H9 (cell line): ENCODE results near the gene ATP1A3. TPM values are rescaled to one million over a fixed set of nuclear protein-coding genes. Genes with fewer than 3 reads are reported as not detected.

Experiments
- DNase-seq: peaks from one replicate; pipeline ENCODE4 v3.0.0-alpha.2; 2017
- H2AFZ ChIP-seq: one replicate; pipeline ENCODE4 v1.6.1; 2013; ENCODE audit warnings: mild to moderate bottlenecking, low read length, control low read depth, moderate library complexity
- H2AK5ac ChIP-seq: 2 replicates; pipeline ENCODE4 v1.6.1; 2013; ENCODE audit warnings: low read length, control low read depth, mixed read lengths; ENCODE audit not compliant: insufficient read length
- H2BK120ac ChIP-seq: one replicate; pipeline ENCODE4 v1.6.1; 2013; ENCODE audit warnings: low read depth, mild to moderate bottlenecking, low read length, control low read depth, inconsistent platforms; ENCODE audit not compliant: poor library complexity, severe bottlenecking
- H2BK12ac ChIP-seq: 2 replicates; pipeline ENCODE4 v1.6.1; 2013; ENCODE audit warnings: low read length, control low read depth, mixed read lengths, low read depth; ENCODE audit not compliant: insufficient read length
- H2BK15ac ChIP-seq: 2 replicates; pipeline ENCODE4 v1.6.1; 2013; ENCODE audit warnings: low read depth, low read length, control low read depth
- H2BK20ac ChIP-seq: one replicate; pipeline ENCODE4 v1.6.1; 2013; ENCODE audit warnings: low read depth, mild to moderate bottlenecking, low read length, control low read depth, inconsistent platforms; ENCODE audit not compliant: poor library complexity, severe bottlenecking
- H2BK5ac ChIP-seq: 2 replicates; pipeline ENCODE4 v1.6.1; 2013; ENCODE audit warnings: low read length, control low read depth, mixed read lengths; ENCODE audit not compliant: insufficient read length
- H3K14ac ChIP-seq: 2 replicates; pipeline ENCODE4 v1.6.1; 2013; ENCODE audit warnings: low read length, control low read depth; ENCODE audit not compliant: insufficient read depth
- H3K18ac ChIP-seq: 2 replicates; pipeline ENCODE4 v1.6.1; 2013; ENCODE audit warnings: low read depth, mild to moderate bottlenecking, mixed read lengths, low read length, control low read depth; ENCODE audit not compliant: insufficient read length
- H3K23ac ChIP-seq: 2 replicates; pipeline ENCODE4 v1.6.1; 2013; ENCODE audit warnings: low read length, control low read depth, mixed read lengths, low read depth; ENCODE audit not compliant: insufficient read length
- H3K23me2 ChIP-seq: 2 replicates; pipeline ENCODE4 v1.6.1; 2013; ENCODE audit warnings: low read depth, mild to moderate bottlenecking, mixed read lengths, low read length, control low read depth; ENCODE audit not compliant: insufficient read length, poor library complexity, severe bottlenecking
- H3K27ac ChIP-seq: 2 replicates; pipeline ENCODE4 v1.5.1; 2013; ENCODE audit warnings: low read length, control low read depth, mixed read lengths, low read depth; ENCODE audit not compliant: insufficient read length
- H3K27me3 ChIP-seq: 2 replicates; pipeline ENCODE4 v1.6.1; 2013; ENCODE audit warnings: low read length, control low read depth, inconsistent platforms; ENCODE audit not compliant: insufficient read depth
- H3K4ac ChIP-seq: 2 replicates; pipeline ENCODE4 v1.6.1; 2013; ENCODE audit warnings: low read depth, mild to moderate bottlenecking, control low read depth, inconsistent platforms, low read length, moderate library complexity
- H3K4me1 ChIP-seq: 2 replicates; pipeline ENCODE4 v1.6.1; 2013; ENCODE audit warnings: low read length, control low read depth, inconsistent platforms; ENCODE audit not compliant: insufficient read depth
- H3K4me2 ChIP-seq: 2 replicates; pipeline ENCODE4 v1.6.1; 2013; ENCODE audit warnings: low read length, control low read depth, mixed read lengths; ENCODE audit not compliant: insufficient read length, insufficient read depth
- H3K56ac ChIP-seq: 2 replicates; pipeline ENCODE4 v1.6.1; 2013; ENCODE audit warnings: low read depth, mild to moderate bottlenecking, mixed read lengths, low read length, control low read depth; ENCODE audit not compliant: insufficient read length
- H3K79me1 ChIP-seq: 2 replicates; pipeline ENCODE4 v1.6.1; 2013; ENCODE audit warnings: low read depth, mild to moderate bottlenecking, moderate library complexity, low read length, control low read depth, inconsistent platforms; ENCODE audit not compliant: insufficient read depth, poor library complexity, severe bottlenecking
- H3K79me2 ChIP-seq: 2 replicates; pipeline ENCODE4 v1.6.1; 2013; ENCODE audit warnings: low read length, control low read depth, inconsistent platforms; ENCODE audit not compliant: insufficient read depth
- H3K9ac ChIP-seq: 2 replicates; pipeline ENCODE4 v1.6.1; 2013; ENCODE audit warnings: low read length, control low read depth, mixed read lengths; ENCODE audit not compliant: insufficient read length; ENCODE audit errors: extremely low read depth
- H3K9me3 ChIP-seq: one replicate; pipeline ENCODE4 v1.6.1; 2013; ENCODE audit warnings: low read depth, low read length, inconsistent platforms; ENCODE audit not compliant: control insufficient read depth
- H3T11ph ChIP-seq: one replicate; pipeline ENCODE4 v1.6.1; 2013; ENCODE audit warnings: mild to moderate bottlenecking, low read length, control low read depth, inconsistent platforms
- H4K20me1 ChIP-seq: one replicate; pipeline ENCODE4 v1.6.1; 2013; ENCODE audit not compliant: control insufficient read depth, insufficient read length, insufficient read depth
- H4K5ac ChIP-seq: 2 replicates; pipeline ENCODE4 v1.6.1; 2013; ENCODE audit warnings: low read depth, mild to moderate bottlenecking, mixed read lengths, low read length, control low read depth; ENCODE audit not compliant: insufficient read length
- H4K8ac ChIP-seq: replicated peaks from 2 replicates; pipeline ENCODE4 v1.6.1; 2013; ENCODE audit warnings: low read length, control low read depth, mixed read lengths, low read depth; ENCODE audit not compliant: insufficient read length
- H4K91ac ChIP-seq: 2 replicates; pipeline ENCODE4 v1.6.1; 2013; ENCODE audit warnings: low read depth, mild to moderate bottlenecking, moderate library complexity, mixed read lengths, low read length, control low read depth; ENCODE audit not compliant: insufficient read length
- H3K27ac Mint-ChIP-seq, 3 experiments: 2 replicates in 2 of 3; 3 replicates in 1 of 3; pipeline ENCODE4 v1.8.0; 2020 to 2021; ENCODE audit warnings: mixed read lengths in 3 of 3, mild to moderate bottlenecking in 1 of 3, moderate library complexity in 1 of 3
- H3K27me3 Mint-ChIP-seq: 2 replicates; pipeline ENCODE4 v1.8.0; 2021; ENCODE audit warnings: low read depth, mild to moderate bottlenecking, moderate library complexity, mixed read lengths
- H3K36me3 Mint-ChIP-seq, 3 experiments: 2 replicates in 2 of 3; 3 replicates in 1 of 3; pipeline ENCODE4 v1.8.0; 2020 to 2021; ENCODE audit warnings: low read depth in 3 of 3, mixed read lengths in 3 of 3; ENCODE audit not compliant: insufficient read depth in 1 of 3
- H3K4me1 Mint-ChIP-seq, 2 experiments: 2 replicates each; pipeline ENCODE4 v1.8.0; 2020; ENCODE audit warnings: mixed read lengths in 2 of 2
- H3K4me3 Mint-ChIP-seq, 2 experiments: 2 replicates in 1 of 2; 3 replicates in 1 of 2; pipeline ENCODE4 v1.8.0; 2020 to 2021; ENCODE audit warnings: mild to moderate bottlenecking in 2 of 2, mixed read lengths in 2 of 2, moderate library complexity in 1 of 2
- H3K9me3 Mint-ChIP-seq, 2 experiments: 2 replicates in 1 of 2; 3 replicates in 1 of 2; pipeline ENCODE4 v1.8.0; 2020; ENCODE audit warnings: mild to moderate bottlenecking in 2 of 2, mixed read lengths in 2 of 2, moderate library complexity in 1 of 2
- CTCF ChIP-seq: fragments of 200-600 bp; sonication (generic); conservative IDR thresholded peaks from 3 replicates; pipeline ENCODE4 v1.8.0; 2021; ENCODE audit warnings: antibody characterized with exemption, mild to moderate bottlenecking
- WGBS: extraction: QIAGEN DNeasy Blood & Tissue Kit; methylation state at CpG from one replicate; pipeline ENCODE4 v1.1.7; 2013; ENCODE audit warnings: missing lambda C conversion rate, low lambda C conversion rate, mixed read lengths; ENCODE audit not compliant: insufficient read length; ENCODE audit errors: extremely low coverage; 5-methylcytosine and 5-hydroxymethylcytosine counted together
- total RNA-seq: library from RNA; stranded (reverse); gene quantifications from 2 replicates; pipeline ENCODE4 v1.2.1, GENCODE V29; 2021

ATP1A3 gene
- total RNA-seq, 1 experiment from 2014 or later = 11.6 TPM

- Histone ChIP-seq H3K18ac (peak within 1 kb of the TSS; percentile 59), H3K27me3 (no peaks in the 10 kb centered on the region), H2BK120ac (no peak within 1 kb of the TSS), H3K79me1 (no peaks in the 10 kb centered on the region), H3K4me2 (peak within 1 kb of the TSS; percentile 54), H3K14ac (peak within 1 kb of the TSS; percentile 37; the same call in 1 of the 2 replicates), H3K9me3 (no peaks in the 10 kb centered on the region), H2BK15ac (no peak within 1 kb of the TSS), H3K27ac (no peak within 1 kb of the TSS), H3K4ac (no peak within 1 kb of the TSS), H3K4me1 (no peaks in the 10 kb centered on the region), H4K8ac (no peak within 1 kb of the TSS), H4K91ac (no peak within 1 kb of the TSS), H2AK5ac (no peak within 1 kb of the TSS), H2BK20ac (no peak within 1 kb of the TSS), H3K79me2 (no peaks in the 10 kb centered on the region), H2BK12ac (no peak within 1 kb of the TSS), H3K23me2 (no peaks in the 10 kb centered on the region), H3K23ac (no peak within 1 kb of the TSS), H2BK5ac (no peak within 1 kb of the TSS), H3T11ph (no peak within 1 kb of the TSS), H3K56ac (no peak within 1 kb of the TSS), H4K20me1 (peaks cover 3% of the 10 kb centered on the region), H4K5ac (no peak within 1 kb of the TSS), H3K9ac (peak within 1 kb of the TSS; percentile 62), H2AFZ (peak within 1 kb of the TSS; percentile 10)
- H3K4me3 Mint-ChIP-seq = peak within 1 kb of the TSS; percentile 73 to 82
- H3K36me3 Mint-ChIP-seq = peaks cover 4 to 21% (median 5%) of the 10 kb centered on the region in 3 experiments; a peak in 5 of 7 replicates
- H3K9me3 Mint-ChIP-seq = no peaks in the 10 kb centered on the region
- H3K27ac Mint-ChIP-seq = peak within 1 kb of the TSS; percentile 83 to 94 (median 84)
- WGBS = no CpG with 5 or more reads among the region's 46 CpGs
- peaks cover 16 to 22% of the 10 kb centered on the region in 2 experiments for H3K4me1 Mint-ChIP-seq
- peak; percentile 54 for TF ChIP-seq CTCF
- DNase-seq = peak; percentile 98
- H3K27me3 Mint-ChIP-seq = no peaks in the 10 kb centered on the region
These were observed 34.7 kb downstream of the ATP1A3 start, which contains the start of gene RABAC1 for GRCh38 chr19:41959056-41960053. TSS of gene RABAC1 (minus strand) at chr19:41959321. CDS start at chr19:41959292, 29 bp downstream.
